Type B pancreatic cell (in vitro differentiated cells): Measurements from ENCODE around the gene APLP1. TPM values are rescaled to one million over a fixed set of nuclear protein-coding genes. Genes with fewer than 3 reads are reported as not detected.
A peak's percentile ranks its signal among the peaks of the same experiment; 100 is the strongest.

ENCODE experiments used
- DNase-seq: peaks from one replicate; pipeline ENCODE4 v3.0.0; 2021; ENCODE audit warnings: mixed read lengths; ENCODE audit not compliant: unreplicated experiment; ENCODE audit errors: extremely low spot score
- H3K27ac Mint-ChIP-seq: 2 replicates; pipeline ENCODE4 v1.8.0; 2021; ENCODE audit warnings: mild to moderate bottlenecking, mixed read lengths
- H3K27me3 Mint-ChIP-seq: 2 replicates; pipeline ENCODE4 v1.8.0; 2021; ENCODE audit warnings: mixed read lengths
- H3K36me3 Mint-ChIP-seq: 2 replicates; pipeline ENCODE4 v1.8.0; 2021; ENCODE audit warnings: mixed read lengths
- H3K4me1 Mint-ChIP-seq: one replicate; pipeline ENCODE4 v1.8.0; 2021; ENCODE audit warnings: mixed read lengths; ENCODE audit not compliant: unreplicated experiment
- H3K4me3 Mint-ChIP-seq: 2 replicates; pipeline ENCODE4 v1.8.0; 2021; ENCODE audit warnings: mild to moderate bottlenecking, mixed read lengths
- H3K9me3 Mint-ChIP-seq: 2 replicates; pipeline ENCODE4 v1.8.0; 2021; ENCODE audit warnings: mixed read lengths
- CTCF ChIP-seq: fragments of 200-600 bp; sonication (generic); conservative IDR thresholded peaks from 2 replicates; pipeline ENCODE4 v1.5.0; 2021; ENCODE audit warnings: antibody characterized with exemption, mild to moderate bottlenecking
- total RNA-seq: library from RNA; stranded (reverse); gene quantifications from 2 replicates; pipeline ENCODE4 v1.2.1, GENCODE V29; 2021; ENCODE audit warnings: low replicate concordance

The APLP1 gene
- total RNA-seq, 1 donor from 2014 or later, result 120 TPM

- H3K27me3 Mint-ChIP-seq, result peaks cover under 1% of the 10 kb centered on the region
- H3K9me3 Mint-ChIP-seq, result no peaks in the 10 kb centered on the region
- H3K4me1 Mint-ChIP-seq, result no peaks in the 10 kb centered on the region
- TF ChIP-seq CTCF, result no peak
- no peak overlapping the region for H3K4me3 Mint-ChIP-seq
- DNase-seq, result no peak
- H3K27ac Mint-ChIP-seq, result no peak overlapping the region
- no peaks in the 10 kb centered on the region for H3K36me3 Mint-ChIP-seq
These were observed 28.3 kb downstream of the APLP1 start for GRCh38 chr19:35896643-35897040.

GRCh38 chr19:35897706-35898451, 29.5 kb downstream of the APLP1 start:
- Mint-ChIP-seq H3K36me3 (no peaks in the 10 kb centered on the region), H3K4me1 (peaks cover 7% of the 10 kb centered on the region), H3K27ac (peak overlapping the region; percentile 26), H3K4me3 (peak overlapping the region; percentile 72), H3K9me3 (no peaks in the 10 kb centered on the region), H3K27me3 (peaks cover 9% of the 10 kb centered on the region)
- TF ChIP-seq CTCF, result no peak
- DNase-seq, result no peak

GRCh38 chr19:35898499-35898809, 30.1 kb downstream of the APLP1 start:
- TF ChIP-seq CTCF, result no peak
- no peak for DNase-seq
- Mint-ChIP-seq H3K4me3 (peak overlapping the region; percentile 97), H3K27ac (peak overlapping the region; percentile 87), H3K4me1 (peaks cover 11% of the 10 kb centered on the region), H3K27me3 (peaks cover 14% of the 10 kb centered on the region), H3K9me3 (no peaks in the 10 kb centered on the region), H3K36me3 (no peaks in the 10 kb centered on the region)

- H3K4me1 Mint-ChIP-seq, result peaks cover 12% of the 10 kb centered on the region
- H3K4me3 Mint-ChIP-seq, result peak overlapping the region; percentile 97
- peak; percentile 81 for DNase-seq
- no peaks in the 10 kb centered on the region for H3K9me3 Mint-ChIP-seq
- no peaks in the 10 kb centered on the region for H3K36me3 Mint-ChIP-seq
- TF ChIP-seq CTCF, result no peak
- peak overlapping the region; percentile 95 for H3K27ac Mint-ChIP-seq
- peaks cover 22% of the 10 kb centered on the region for H3K27me3 Mint-ChIP-seq
These were observed 31.3 kb downstream of the APLP1 start for GRCh38 chr19:35899547-35900214.

- peak overlapping the region; percentile 95 for H3K27ac Mint-ChIP-seq
These were observed 32.8 kb downstream of the APLP1 start for GRCh38 chr19:35901055-35901644.

More at GRCh38 chr19:35901055-35901644, 32.8 kb downstream of the APLP1 start:
- H3K4me3 Mint-ChIP-seq, result peak overlapping the region; percentile 97
- DNase-seq, result no peak
- no peak for TF ChIP-seq CTCF
- no peaks in the 10 kb centered on the region for H3K36me3 Mint-ChIP-seq
- peaks cover 22% of the 10 kb centered on the region for H3K27me3 Mint-ChIP-seq
- H3K9me3 Mint-ChIP-seq, result no peaks in the 10 kb centered on the region
- peaks cover 17% of the 10 kb centered on the region for H3K4me1 Mint-ChIP-seq
